H9 (cell line): ENCODE results near the gene POLA1. TPM values are rescaled to one million over a fixed set of nuclear protein-coding genes. Genes with fewer than 3 reads are reported as not detected.

Source experiments
- DNase-seq: peaks from one replicate; pipeline ENCODE4 v3.0.0-alpha.2; 2017
- H2AFZ ChIP-seq: one replicate; pipeline ENCODE4 v1.6.1; 2013; ENCODE audit warnings: mild to moderate bottlenecking, low read length, control low read depth, moderate library complexity
- H2AK5ac ChIP-seq: 2 replicates; pipeline ENCODE4 v1.6.1; 2013; ENCODE audit warnings: low read length, control low read depth, mixed read lengths; ENCODE audit not compliant: insufficient read length
- H2BK120ac ChIP-seq: one replicate; pipeline ENCODE4 v1.6.1; 2013; ENCODE audit warnings: low read depth, mild to moderate bottlenecking, low read length, control low read depth, inconsistent platforms; ENCODE audit not compliant: poor library complexity, severe bottlenecking
- H2BK12ac ChIP-seq: 2 replicates; pipeline ENCODE4 v1.6.1; 2013; ENCODE audit warnings: low read length, control low read depth, mixed read lengths, low read depth; ENCODE audit not compliant: insufficient read length
- H2BK15ac ChIP-seq: 2 replicates; pipeline ENCODE4 v1.6.1; 2013; ENCODE audit warnings: low read depth, low read length, control low read depth
- H2BK20ac ChIP-seq: one replicate; pipeline ENCODE4 v1.6.1; 2013; ENCODE audit warnings: low read depth, mild to moderate bottlenecking, low read length, control low read depth, inconsistent platforms; ENCODE audit not compliant: poor library complexity, severe bottlenecking
- H2BK5ac ChIP-seq: 2 replicates; pipeline ENCODE4 v1.6.1; 2013; ENCODE audit warnings: low read length, control low read depth, mixed read lengths; ENCODE audit not compliant: insufficient read length
- H3K14ac ChIP-seq: 2 replicates; pipeline ENCODE4 v1.6.1; 2013; ENCODE audit warnings: low read length, control low read depth; ENCODE audit not compliant: insufficient read depth
- H3K18ac ChIP-seq: 2 replicates; pipeline ENCODE4 v1.6.1; 2013; ENCODE audit warnings: low read depth, mild to moderate bottlenecking, mixed read lengths, low read length, control low read depth; ENCODE audit not compliant: insufficient read length
- H3K23ac ChIP-seq: 2 replicates; pipeline ENCODE4 v1.6.1; 2013; ENCODE audit warnings: low read length, control low read depth, mixed read lengths, low read depth; ENCODE audit not compliant: insufficient read length
- H3K23me2 ChIP-seq: 2 replicates; pipeline ENCODE4 v1.6.1; 2013; ENCODE audit warnings: low read depth, mild to moderate bottlenecking, mixed read lengths, low read length, control low read depth; ENCODE audit not compliant: insufficient read length, poor library complexity, severe bottlenecking
- H3K27ac ChIP-seq: 2 replicates; pipeline ENCODE4 v1.5.1; 2013; ENCODE audit warnings: low read length, control low read depth, mixed read lengths, low read depth; ENCODE audit not compliant: insufficient read length
- H3K27me3 ChIP-seq: 2 replicates; pipeline ENCODE4 v1.6.1; 2013; ENCODE audit warnings: low read length, control low read depth, inconsistent platforms; ENCODE audit not compliant: insufficient read depth
- H3K4ac ChIP-seq: 2 replicates; pipeline ENCODE4 v1.6.1; 2013; ENCODE audit warnings: low read depth, mild to moderate bottlenecking, control low read depth, inconsistent platforms, low read length, moderate library complexity
- H3K4me1 ChIP-seq: 2 replicates; pipeline ENCODE4 v1.6.1; 2013; ENCODE audit warnings: low read length, control low read depth, inconsistent platforms; ENCODE audit not compliant: insufficient read depth
- H3K4me2 ChIP-seq: 2 replicates; pipeline ENCODE4 v1.6.1; 2013; ENCODE audit warnings: low read length, control low read depth, mixed read lengths; ENCODE audit not compliant: insufficient read length, insufficient read depth
- H3K56ac ChIP-seq: 2 replicates; pipeline ENCODE4 v1.6.1; 2013; ENCODE audit warnings: low read depth, mild to moderate bottlenecking, mixed read lengths, low read length, control low read depth; ENCODE audit not compliant: insufficient read length
- H3K79me1 ChIP-seq: 2 replicates; pipeline ENCODE4 v1.6.1; 2013; ENCODE audit warnings: low read depth, mild to moderate bottlenecking, moderate library complexity, low read length, control low read depth, inconsistent platforms; ENCODE audit not compliant: insufficient read depth, poor library complexity, severe bottlenecking
- H3K79me2 ChIP-seq: 2 replicates; pipeline ENCODE4 v1.6.1; 2013; ENCODE audit warnings: low read length, control low read depth, inconsistent platforms; ENCODE audit not compliant: insufficient read depth
- H3K9ac ChIP-seq: 2 replicates; pipeline ENCODE4 v1.6.1; 2013; ENCODE audit warnings: low read length, control low read depth, mixed read lengths; ENCODE audit not compliant: insufficient read length; ENCODE audit errors: extremely low read depth
- H3K9me3 ChIP-seq: one replicate; pipeline ENCODE4 v1.6.1; 2013; ENCODE audit warnings: low read depth, low read length, inconsistent platforms; ENCODE audit not compliant: control insufficient read depth
- H3T11ph ChIP-seq: one replicate; pipeline ENCODE4 v1.6.1; 2013; ENCODE audit warnings: mild to moderate bottlenecking, low read length, control low read depth, inconsistent platforms
- H4K20me1 ChIP-seq: one replicate; pipeline ENCODE4 v1.6.1; 2013; ENCODE audit not compliant: control insufficient read depth, insufficient read length, insufficient read depth
- H4K5ac ChIP-seq: 2 replicates; pipeline ENCODE4 v1.6.1; 2013; ENCODE audit warnings: low read depth, mild to moderate bottlenecking, mixed read lengths, low read length, control low read depth; ENCODE audit not compliant: insufficient read length
- H4K8ac ChIP-seq: replicated peaks from 2 replicates; pipeline ENCODE4 v1.6.1; 2013; ENCODE audit warnings: low read length, control low read depth, mixed read lengths, low read depth; ENCODE audit not compliant: insufficient read length
- H4K91ac ChIP-seq: 2 replicates; pipeline ENCODE4 v1.6.1; 2013; ENCODE audit warnings: low read depth, mild to moderate bottlenecking, moderate library complexity, mixed read lengths, low read length, control low read depth; ENCODE audit not compliant: insufficient read length
- H3K27ac Mint-ChIP-seq, 3 experiments: 2 replicates in 2 of 3; 3 replicates in 1 of 3; pipeline ENCODE4 v1.8.0; 2020 to 2021; ENCODE audit warnings: mixed read lengths in 3 of 3, mild to moderate bottlenecking in 1 of 3, moderate library complexity in 1 of 3
- H3K27me3 Mint-ChIP-seq: 2 replicates; pipeline ENCODE4 v1.8.0; 2021; ENCODE audit warnings: low read depth, mild to moderate bottlenecking, moderate library complexity, mixed read lengths
- H3K36me3 Mint-ChIP-seq, 3 experiments: 2 replicates in 2 of 3; 3 replicates in 1 of 3; pipeline ENCODE4 v1.8.0; 2020 to 2021; ENCODE audit warnings: low read depth in 3 of 3, mixed read lengths in 3 of 3; ENCODE audit not compliant: insufficient read depth in 1 of 3
- H3K4me1 Mint-ChIP-seq, 2 experiments: 2 replicates each; pipeline ENCODE4 v1.8.0; 2020; ENCODE audit warnings: mixed read lengths in 2 of 2
- H3K4me3 Mint-ChIP-seq, 2 experiments: 2 replicates in 1 of 2; 3 replicates in 1 of 2; pipeline ENCODE4 v1.8.0; 2020 to 2021; ENCODE audit warnings: mild to moderate bottlenecking in 2 of 2, mixed read lengths in 2 of 2, moderate library complexity in 1 of 2
- H3K9me3 Mint-ChIP-seq, 2 experiments: 2 replicates in 1 of 2; 3 replicates in 1 of 2; pipeline ENCODE4 v1.8.0; 2020; ENCODE audit warnings: mild to moderate bottlenecking in 2 of 2, mixed read lengths in 2 of 2, moderate library complexity in 1 of 2
- CTCF ChIP-seq: fragments of 200-600 bp; sonication (generic); conservative IDR thresholded peaks from 3 replicates; pipeline ENCODE4 v1.8.0; 2021; ENCODE audit warnings: antibody characterized with exemption, mild to moderate bottlenecking
- WGBS: extraction: QIAGEN DNeasy Blood & Tissue Kit; methylation state at CpG from one replicate; pipeline ENCODE4 v1.1.7; 2013; ENCODE audit warnings: missing lambda C conversion rate, low lambda C conversion rate, mixed read lengths; ENCODE audit not compliant: insufficient read length; ENCODE audit errors: extremely low coverage; 5-methylcytosine and 5-hydroxymethylcytosine counted together
- total RNA-seq: library from RNA; stranded (reverse); gene quantifications from 2 replicates; pipeline ENCODE4 v1.2.1, GENCODE V29; 2021

POLA1 gene
- total RNA-seq, 1 experiment from 2014 or later: 60.2 TPM

GRCh38 chrX:24718771-24719170 lies 25.1 kb downstream of the POLA1 start:
- no peak overlapping the region for H2BK12ac ChIP-seq
- no peak overlapping the region for H2BK15ac ChIP-seq
- H3K4ac ChIP-seq: no peak overlapping the region
- no peaks in the 10 kb centered on the region for H3K27me3 Mint-ChIP-seq
- H3K56ac ChIP-seq: no peak overlapping the region
- H3K9me3 Mint-ChIP-seq: no peaks in the 10 kb centered on the region
- H4K5ac ChIP-seq: no peak overlapping the region
- H2AK5ac ChIP-seq: no peak overlapping the region
- no peak for TF ChIP-seq CTCF
- H3K4me2 ChIP-seq: no peak overlapping the region
- H2BK20ac ChIP-seq: no peak overlapping the region
- H4K20me1 ChIP-seq: no peaks in the 10 kb centered on the region
- H3K27ac ChIP-seq: no peak overlapping the region
- peak overlapping the region in 2 of 3 experiments; percentile 51 to 69; a peak in 4 of 7 replicates for H3K27ac Mint-ChIP-seq
- H2AFZ ChIP-seq: no peak overlapping the region
- peaks cover 41 to 87% (median 86%) of the 10 kb centered on the region in 3 experiments; a peak in 6 of 7 replicates for H3K36me3 Mint-ChIP-seq
- no peaks in the 10 kb centered on the region for H3K79me2 ChIP-seq
- H4K8ac ChIP-seq: no peak overlapping the region
- no peak overlapping the region for H3K23ac ChIP-seq
- no peak overlapping the region; the same call in 1 of the 2 replicates for H3K14ac ChIP-seq
- no peak overlapping the region for H3K18ac ChIP-seq
- no peaks in the 10 kb centered on the region for H3K4me1 ChIP-seq
- no peaks in the 10 kb centered on the region for H3K27me3 ChIP-seq
- no peaks in the 10 kb centered on the region for H3K9me3 ChIP-seq
- H3K23me2 ChIP-seq: no peaks in the 10 kb centered on the region
- H2BK120ac ChIP-seq: no peak overlapping the region
- DNase-seq: no peak
- H3K4me3 Mint-ChIP-seq: no peak overlapping the region
- H3K79me1 ChIP-seq: no peaks in the 10 kb centered on the region
- H3K9ac ChIP-seq: no peak overlapping the region
- peaks cover 6 to 12% of the 10 kb centered on the region in 2 experiments for H3K4me1 Mint-ChIP-seq
- no peak overlapping the region for H2BK5ac ChIP-seq
- WGBS: no CpG with 5 or more reads among the region's 4 CpGs
- no peak overlapping the region for H3T11ph ChIP-seq
- no peak overlapping the region for H4K91ac ChIP-seq
